ENCODE data around the gene XKR7. TPM values are rescaled to one million over a fixed set of nuclear protein-coding genes. Genes with fewer than 3 reads are reported as not detected.

Gene XKR7
- total and polyA plus RNA-seq, 10 of the 15 experiments (the other 5 are each of a cell fraction or from before 2014, with no cell fraction given) = not detected

GRCh38 chr20:31945319-31945718, 22.6 kb upstream of the XKR7 start:
- FAIRE-seq = no peak
- ATAC-seq = no peak
- peaks cover 8% of the 10 kb centered on the region for H3K79me2 ChIP-seq (ENCODE audit: control insufficient read depth, insufficient read depth, low read length)
- no peak overlapping the region for H2AFZ ChIP-seq (ENCODE audit: control insufficient read depth, low read depth, low read length)
- in situ Hi-C loops (cut with MboI) = no loop called here
- WGBS (ENCODE audit: insufficient coverage, insufficient replicate concordance, low lambda C conversion rate, missing lambda C conversion rate) = 83% methylated on average over 4 of the region's 4 CpGs
- no peak overlapping the region for H3K9ac ChIP-seq (ENCODE audit: control insufficient read depth, insufficient read depth, low read length)
- no peak overlapping the region for H3K4me3 ChIP-seq
- 0 out of 2 replicates have a peak, but pooled peaks cover 2% of the 10 kb centered on the region for H4K20me1 ChIP-seq (ENCODE audit: control insufficient read depth, insufficient read depth)
- peaks cover 31 to 33% of the 10 kb centered on the region in 2 experiments for H3K36me3 ChIP-seq (ENCODE audit: control insufficient read depth in 2 of 2, insufficient read depth in 2 of 2, low read length in 1 of 2)
- H3K4me2 ChIP-seq (ENCODE audit: control insufficient read depth, insufficient read depth) = no peak overlapping the region
- POLR2A ChIA-PET = interaction anchor here (0.5 kb wide), 1 partner anchor 185 kb away, joined by 4 read pairs; no protein-coding TSS in a partner anchor
- CTCF ChIA-PET = no interaction called here
- no peak overlapping the region for H3K27ac ChIP-seq (ENCODE audit: control insufficient read depth, insufficient read depth)
- SMC1A ChIA-PET (ENCODE audit: uncharacterized antibody, unreplicated experiment) = no interaction called here
- no peaks in the 10 kb centered on the region for H3K27me3 ChIP-seq (replicated peaks in 1 of 2; ENCODE audit: control insufficient read depth in 2 of 2, insufficient read depth in 2 of 2, low read length in 1 of 2)
- H3K9me3 ChIP-seq (replicated peaks; ENCODE audit: control insufficient read depth, insufficient read depth, low read length) = peaks cover 2% of the 10 kb centered on the region; the same call in 1 of the 3 replicates
- DNase-seq (ENCODE audit: low read depth, low spot score) = no peak
- no TSS peak for BruUV-seq (replicated peaks)
- intact Hi-C loops (cut with micrococcal nuclease; ENCODE audit: unreplicated experiment) = no loop called here
- H3K4me1 ChIP-seq (ENCODE audit: control insufficient read depth, insufficient read depth, low read length) = peaks cover under 1% of the 10 kb centered on the region
- RAD21 ChIA-PET (ENCODE audit: unreplicated experiment) = no interaction called here
- no peak for TF ChIP-seq ZNF384 (IDR thresholded peaks at IDR 0.05; ENCODE audit: borderline replicate concordance, low read depth, low read length)
- no peak for TF ChIP-seq ETV6 (conservative IDR thresholded peaks at IDR 0.05 in 1 of 2, IDR thresholded peaks at IDR 0.05 in 1 of 2; ENCODE audit: borderline replicate concordance in 1 of 2, low read depth in 1 of 2)
- no peak for TF ChIP-seq IKZF2 (IDR thresholded peaks at IDR 0.05)
- no peak for TF ChIP-seq MEF2B (IDR thresholded peaks at IDR 0.05; ENCODE audit: partially characterized antibody, poor library complexity, severe bottlenecking)
- no peak for TF ChIP-seq BACH1 (IDR thresholded peaks at IDR 0.05; ENCODE audit: borderline replicate concordance)
- no peak for TF ChIP-seq POLR2A (IDR thresholded peaks at IDR 0.05; ENCODE audit: low read depth, low read length)
- no peak for TF ChIP-seq HDAC6 (IDR thresholded peaks at IDR 0.05; ENCODE audit: unreplicated experiment)
- TF ChIP-seq CEBPZ (IDR thresholded peaks at IDR 0.05; ENCODE audit: low read depth, low read length) = no peak
- TF ChIP-seq, protein P1, sequence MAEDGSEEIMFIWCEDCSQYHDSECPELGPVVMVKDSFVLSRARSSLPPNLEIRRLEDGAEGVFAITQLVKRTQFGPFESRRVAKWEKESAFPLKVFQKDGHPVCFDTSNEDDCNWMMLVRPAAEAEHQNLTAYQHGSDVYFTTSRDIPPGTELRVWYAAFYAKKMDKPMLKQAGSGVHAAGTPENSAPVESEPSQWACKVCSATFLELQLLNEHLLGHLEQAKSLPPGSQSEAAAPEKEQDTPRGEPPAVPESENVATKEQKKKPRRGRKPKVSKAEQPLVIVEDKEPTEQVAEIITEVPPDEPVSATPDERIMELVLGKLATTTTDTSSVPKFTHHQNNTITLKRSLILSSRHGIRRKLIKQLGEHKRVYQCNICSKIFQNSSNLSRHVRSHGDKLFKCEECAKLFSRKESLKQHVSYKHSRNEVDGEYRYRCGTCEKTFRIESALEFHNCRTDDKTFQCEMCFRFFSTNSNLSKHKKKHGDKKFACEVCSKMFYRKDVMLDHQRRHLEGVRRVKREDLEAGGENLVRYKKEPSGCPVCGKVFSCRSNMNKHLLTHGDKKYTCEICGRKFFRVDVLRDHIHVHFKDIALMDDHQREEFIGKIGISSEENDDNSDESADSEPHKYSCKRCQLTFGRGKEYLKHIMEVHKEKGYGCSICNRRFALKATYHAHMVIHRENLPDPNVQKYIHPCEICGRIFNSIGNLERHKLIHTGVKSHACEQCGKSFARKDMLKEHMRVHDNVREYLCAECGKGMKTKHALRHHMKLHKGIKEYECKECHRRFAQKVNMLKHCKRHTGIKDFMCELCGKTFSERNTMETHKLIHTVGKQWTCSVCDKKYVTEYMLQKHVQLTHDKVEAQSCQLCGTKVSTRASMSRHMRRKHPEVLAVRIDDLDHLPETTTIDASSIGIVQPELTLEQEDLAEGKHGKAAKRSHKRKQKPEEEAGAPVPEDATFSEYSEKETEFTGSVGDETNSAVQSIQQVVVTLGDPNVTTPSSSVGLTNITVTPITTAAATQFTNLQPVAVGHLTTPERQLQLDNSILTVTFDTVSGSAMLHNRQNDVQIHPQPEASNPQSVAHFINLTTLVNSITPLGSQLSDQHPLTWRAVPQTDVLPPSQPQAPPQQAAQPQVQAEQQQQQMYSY (CRISPR knock-in tag; IDR thresholded peaks at IDR 0.05) = no peak
- TF ChIP-seq ZSCAN29 (IDR thresholded peaks at IDR 0.05) = no peak
- TF ChIP-seq SREBF2 (IDR thresholded peaks at IDR 0.05; ENCODE audit: low read length) = no peak
- no peak for TF ChIP-seq MYB (IDR thresholded peaks at IDR 0.05; ENCODE audit: borderline replicate concordance, low read depth, low read length)
- no peak for TF ChIP-seq CEBPB (IDR thresholded peaks at IDR 0.05; ENCODE audit: borderline replicate concordance in 1 of 2, low read depth in 2 of 2, low read length in 2 of 2)
- TF ChIP-seq, protein P2, sequence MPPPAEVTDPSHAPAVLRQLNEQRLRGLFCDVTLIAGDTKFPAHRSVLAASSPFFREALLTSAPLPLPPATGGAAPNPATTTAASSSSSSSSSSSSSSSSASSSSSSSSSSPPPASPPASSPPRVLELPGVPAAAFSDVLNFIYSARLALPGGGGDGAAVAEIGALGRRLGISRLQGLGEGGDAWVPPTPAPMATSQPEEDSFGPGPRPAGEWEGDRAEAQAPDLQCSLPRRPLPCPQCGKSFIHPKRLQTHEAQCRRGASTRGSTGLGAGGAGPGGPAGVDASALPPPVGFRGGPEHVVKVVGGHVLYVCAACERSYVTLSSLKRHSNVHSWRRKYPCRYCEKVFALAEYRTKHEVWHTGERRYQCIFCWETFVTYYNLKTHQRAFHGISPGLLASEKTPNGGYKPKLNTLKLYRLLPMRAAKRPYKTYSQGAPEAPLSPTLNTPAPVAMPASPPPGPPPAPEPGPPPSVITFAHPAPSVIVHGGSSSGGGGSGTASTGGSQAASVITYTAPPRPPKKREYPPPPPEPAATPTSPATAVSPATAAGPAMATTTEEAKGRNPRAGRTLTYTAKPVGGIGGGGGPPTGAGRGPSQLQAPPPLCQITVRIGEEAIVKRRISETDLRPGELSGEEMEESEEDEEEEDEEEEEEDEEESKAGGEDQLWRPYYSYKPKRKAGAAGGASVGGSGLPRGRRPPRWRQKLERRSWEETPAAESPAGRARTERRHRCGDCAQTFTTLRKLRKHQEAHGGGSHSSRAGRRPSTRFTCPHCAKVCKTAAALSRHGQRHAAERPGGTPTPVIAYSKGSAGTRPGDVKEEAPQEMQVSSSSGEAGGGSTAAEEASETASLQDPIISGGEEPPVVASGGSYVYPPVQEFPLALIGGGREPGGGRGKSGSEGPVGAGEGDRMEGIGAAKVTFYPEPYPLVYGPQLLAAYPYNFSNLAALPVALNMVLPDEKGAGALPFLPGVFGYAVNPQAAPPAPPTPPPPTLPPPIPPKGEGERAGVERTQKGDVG (CRISPR knock-in tag; IDR thresholded peaks at IDR 0.05) = no peak

All from GM12878 (cell line).